ENCODE measurements around the gene CHAC2.
"Not testable (repeated sequence)": the region's sequence is repeated elsewhere in the genome, so short reads cannot be mapped to it uniquely, and the experiment has no call there.

The CHAC2 gene

DNA sequence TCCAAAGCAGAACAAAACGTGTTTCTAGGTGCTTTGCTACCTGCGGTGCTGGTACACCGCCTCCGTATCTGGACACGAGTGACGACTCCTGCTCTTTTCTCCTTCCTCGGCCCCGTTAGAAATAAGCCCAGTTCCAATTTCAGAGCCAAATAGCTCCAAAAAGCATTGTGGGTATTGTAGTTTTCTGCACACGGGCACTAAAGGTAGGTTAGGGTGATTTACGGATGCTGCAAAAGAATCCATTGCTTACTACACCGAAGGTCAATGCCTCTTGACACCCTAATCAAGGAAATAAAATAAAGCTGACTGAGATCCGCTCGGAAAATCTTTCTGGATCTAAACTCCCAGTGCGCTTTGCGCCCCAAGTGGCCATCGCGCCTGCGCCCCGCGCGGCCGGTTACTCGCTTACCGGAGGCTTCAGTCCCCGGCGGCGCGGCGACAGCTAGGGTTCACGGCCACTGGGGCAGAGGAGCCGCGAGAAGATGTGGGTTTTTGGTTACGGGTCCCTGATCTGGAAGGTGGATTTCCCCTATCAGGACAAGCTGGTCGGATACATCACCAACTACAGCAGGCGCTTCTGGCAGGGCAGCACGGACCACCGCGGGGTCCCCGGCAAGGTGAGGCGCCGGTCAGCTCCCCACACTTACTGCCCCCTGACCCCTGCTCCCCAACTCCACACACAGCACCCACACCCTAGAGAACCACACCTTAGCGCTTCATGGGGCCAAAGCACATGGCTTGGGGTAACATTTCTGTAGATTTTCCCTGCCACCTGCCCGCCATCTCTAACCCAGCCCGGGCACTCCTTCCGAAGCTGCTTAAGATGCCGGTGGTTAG is at the start of gene CHAC2:
Gene CHAC2 (plus strand): TSS at position 400 of the 837 bp plus-strand sequence. CDS start 83 bp downstream, at position 483.
- peak; percentile 80 for TF ChIP-seq POLR2A (IDR thresholded peaks at IDR 0.05; ENCODE audit: low read depth, low read length)
- FAIRE-seq (peak; percentile 96), DNase-seq (ENCODE audit: insufficient read length, low spot score) (peak; percentile 69)

DNA sequence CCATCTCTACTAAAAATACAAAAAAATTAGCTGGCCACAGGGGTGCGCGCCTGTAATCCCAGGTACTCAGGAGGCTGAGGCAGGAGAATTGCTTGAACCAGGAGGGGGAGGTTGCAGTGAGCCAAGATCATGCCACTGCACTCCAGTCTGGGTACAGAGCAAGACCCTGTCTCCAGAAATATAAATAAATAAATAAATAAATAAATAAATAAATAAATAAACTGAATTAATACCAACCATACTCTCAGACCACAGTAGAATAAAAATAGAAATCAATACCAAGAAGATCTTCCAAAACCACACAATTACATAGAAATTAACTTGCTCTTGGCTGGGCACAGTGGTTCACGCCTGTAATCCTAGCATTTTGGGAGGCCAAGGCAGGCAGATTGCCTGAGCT is 46.7 kb upstream of the CHAC2 start:
- DNase-seq (ENCODE audit: insufficient read length, low spot score); FAIRE-seq: not testable (repeated sequence)

DNA sequence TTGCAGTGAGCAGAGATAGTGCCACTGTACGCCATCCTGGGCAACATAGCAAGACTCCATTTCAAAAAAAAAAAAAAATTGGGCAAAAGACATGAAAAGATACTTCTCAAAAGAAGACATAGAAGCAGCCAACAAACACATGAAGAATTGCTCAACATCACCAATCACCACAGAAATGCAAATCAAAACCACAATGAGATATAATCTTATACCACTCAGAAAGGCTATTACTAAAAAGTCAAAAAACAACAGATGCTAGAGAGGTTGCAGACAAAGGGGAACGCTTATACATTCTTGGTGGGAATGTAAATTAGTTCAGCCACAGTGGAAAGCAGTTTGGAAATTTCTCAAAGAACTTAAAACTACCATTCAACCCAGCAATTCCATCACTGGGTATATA is 43.1 kb upstream of the CHAC2 start:
- FAIRE-seq (no peak), DNase-seq (ENCODE audit: insufficient read length, low spot score) (no peak)
- no peak for TF ChIP-seq POLR2A (IDR thresholded peaks at IDR 0.05; ENCODE audit: low read depth, low read length)

DNA sequence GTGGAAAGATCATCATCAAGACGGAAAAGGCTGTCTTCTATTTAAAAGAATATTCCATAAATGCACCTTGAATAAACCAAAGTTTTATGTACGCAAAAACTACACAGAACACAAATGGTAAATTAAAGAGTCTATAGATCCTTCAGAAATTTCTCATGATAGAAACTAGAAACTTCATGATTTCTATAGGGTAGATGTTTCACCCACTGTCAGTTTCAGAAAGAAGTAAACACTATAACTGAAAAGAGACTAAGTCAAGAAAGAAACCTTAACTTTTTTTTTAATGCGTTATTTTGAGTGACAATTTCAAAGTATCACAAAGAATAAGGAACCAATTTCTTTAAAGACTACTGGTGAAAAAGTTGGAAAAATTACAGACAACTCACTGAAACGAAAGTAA is 41.9 kb upstream of the CHAC2 start:
- no peak for TF ChIP-seq POLR2A (IDR thresholded peaks at IDR 0.05; ENCODE audit: low read depth, low read length)
- FAIRE-seq (no peak), DNase-seq (ENCODE audit: insufficient read length, low spot score) (no peak)

DNA sequence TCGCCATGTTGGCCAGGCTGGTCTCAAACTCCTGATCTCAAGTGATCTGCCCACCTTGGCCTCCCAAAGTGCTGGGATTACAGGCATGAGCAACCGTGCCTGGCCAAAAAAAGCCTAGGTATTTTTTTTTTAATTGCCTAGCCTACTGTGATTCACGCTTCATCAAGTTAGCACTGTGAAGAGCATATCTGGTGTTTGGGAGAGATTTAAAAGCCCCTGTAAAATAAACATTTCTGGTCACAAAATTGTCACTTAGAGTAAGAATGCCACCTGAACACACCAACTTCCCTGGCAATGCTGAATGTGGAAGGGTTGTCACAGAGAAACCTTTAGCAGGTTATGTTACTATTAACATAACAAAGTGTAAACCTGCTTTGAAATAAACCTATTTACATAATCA is 39.7 kb upstream of the CHAC2 start:
- TF ChIP-seq POLR2A (IDR thresholded peaks at IDR 0.05; ENCODE audit: low read depth, low read length) = no peak
- DNase-seq (ENCODE audit: insufficient read length, low spot score) (no peak), FAIRE-seq (no peak)

DNA sequence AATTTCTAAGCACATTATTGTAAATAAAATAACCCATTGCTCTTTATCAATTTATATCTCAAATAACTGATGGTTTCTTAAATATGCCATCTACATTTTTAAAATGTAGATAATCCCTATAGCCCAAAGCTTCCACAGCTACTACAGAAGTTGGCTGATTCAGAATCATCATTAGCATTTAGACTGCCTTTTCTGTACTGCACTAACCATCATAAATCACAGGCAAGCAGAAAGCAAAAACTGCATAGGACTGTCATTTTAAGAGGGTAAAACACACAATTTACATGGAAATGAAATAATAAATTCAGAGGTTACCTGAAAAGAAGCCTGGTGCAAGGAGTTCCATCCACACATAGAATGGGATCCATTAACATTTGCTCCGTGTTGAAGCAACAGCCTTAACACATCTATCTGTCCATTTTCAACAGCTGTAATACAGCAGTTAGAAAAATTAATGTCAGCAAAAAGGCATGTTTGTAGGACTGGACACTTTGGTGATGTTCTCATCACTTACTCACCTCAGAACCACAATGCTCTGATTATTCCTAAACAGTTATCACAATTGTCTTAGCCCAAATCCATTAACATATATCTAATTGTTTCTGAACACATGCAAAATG is 38.4 kb upstream of the CHAC2 start:
- FAIRE-seq (peak; percentile 68), DNase-seq (ENCODE audit: insufficient read length, low spot score) (no peak)
- no peak for TF ChIP-seq POLR2A (IDR thresholded peaks at IDR 0.05; ENCODE audit: low read depth, low read length)

DNA sequence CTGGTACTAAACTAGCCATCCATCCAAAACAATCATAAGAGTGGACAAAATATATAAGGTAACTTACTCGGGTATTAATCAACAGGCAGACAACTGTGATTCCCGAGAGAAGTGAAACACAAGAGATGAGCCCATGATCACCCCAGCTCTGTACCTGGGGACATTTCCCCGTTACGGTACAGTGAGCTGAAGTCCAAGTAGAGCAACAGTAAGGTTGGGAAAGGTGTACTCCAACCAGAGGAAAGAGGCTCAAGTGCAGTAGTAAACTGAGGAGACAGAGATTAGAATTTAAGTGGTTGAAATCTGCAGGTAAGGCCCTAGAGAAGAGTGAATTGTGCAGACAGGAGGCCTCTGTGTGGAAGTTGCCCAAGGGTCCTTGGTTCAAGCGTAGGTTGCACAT is 30.5 kb upstream of the CHAC2 start:
- TF ChIP-seq POLR2A (IDR thresholded peaks at IDR 0.05; ENCODE audit: low read depth, low read length) = no peak
- DNase-seq (ENCODE audit: insufficient read length, low spot score) (no peak), FAIRE-seq (no peak)

DNA sequence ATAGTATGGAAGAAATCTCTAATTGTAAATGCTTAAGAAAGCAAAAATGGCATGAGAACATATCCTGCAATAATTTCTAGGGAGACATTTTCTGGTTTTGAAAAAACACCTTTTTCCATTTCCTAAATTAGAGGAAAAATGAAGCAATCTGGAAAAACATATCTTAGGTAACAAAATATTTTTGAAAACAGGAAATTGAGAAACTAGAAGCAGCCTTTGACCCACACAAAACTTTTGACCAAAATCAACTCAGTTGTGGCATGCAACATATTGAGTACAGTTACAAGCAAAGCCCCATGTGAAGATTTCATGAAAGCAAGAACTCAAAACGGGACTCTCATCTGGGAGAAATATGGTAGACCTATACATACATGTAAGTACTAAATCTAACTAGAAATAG is 28.6 kb upstream of the CHAC2 start:
- DNase-seq (ENCODE audit: insufficient read length, low spot score) = no peak
- FAIRE-seq = no peak
- no peak for TF ChIP-seq POLR2A (IDR thresholded peaks at IDR 0.05; ENCODE audit: low read depth, low read length)

DNA sequence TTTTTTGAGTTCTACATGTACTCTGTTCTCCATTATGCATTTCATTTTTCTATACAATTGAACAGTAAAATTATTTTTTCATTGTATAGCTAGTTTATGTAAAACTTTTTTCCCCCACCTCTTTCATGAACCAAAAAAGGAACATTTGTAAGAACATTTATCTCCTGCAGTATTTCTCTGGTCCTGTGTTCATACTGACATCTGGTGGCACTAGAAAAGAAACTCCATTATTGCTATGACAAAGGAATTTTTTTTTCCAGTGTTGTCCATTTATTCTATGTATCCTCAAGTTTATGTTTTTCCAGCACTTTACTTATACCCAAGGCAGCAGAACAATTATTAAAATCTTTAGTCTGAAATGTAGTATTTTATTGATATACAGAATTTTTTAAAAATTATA is 27.4 kb upstream of the CHAC2 start:
- no peak for DNase-seq (ENCODE audit: insufficient read length, low spot score)
- FAIRE-seq = peak; percentile 23
- TF ChIP-seq POLR2A (IDR thresholded peaks at IDR 0.05; ENCODE audit: low read depth, low read length) = no peak

DNA sequence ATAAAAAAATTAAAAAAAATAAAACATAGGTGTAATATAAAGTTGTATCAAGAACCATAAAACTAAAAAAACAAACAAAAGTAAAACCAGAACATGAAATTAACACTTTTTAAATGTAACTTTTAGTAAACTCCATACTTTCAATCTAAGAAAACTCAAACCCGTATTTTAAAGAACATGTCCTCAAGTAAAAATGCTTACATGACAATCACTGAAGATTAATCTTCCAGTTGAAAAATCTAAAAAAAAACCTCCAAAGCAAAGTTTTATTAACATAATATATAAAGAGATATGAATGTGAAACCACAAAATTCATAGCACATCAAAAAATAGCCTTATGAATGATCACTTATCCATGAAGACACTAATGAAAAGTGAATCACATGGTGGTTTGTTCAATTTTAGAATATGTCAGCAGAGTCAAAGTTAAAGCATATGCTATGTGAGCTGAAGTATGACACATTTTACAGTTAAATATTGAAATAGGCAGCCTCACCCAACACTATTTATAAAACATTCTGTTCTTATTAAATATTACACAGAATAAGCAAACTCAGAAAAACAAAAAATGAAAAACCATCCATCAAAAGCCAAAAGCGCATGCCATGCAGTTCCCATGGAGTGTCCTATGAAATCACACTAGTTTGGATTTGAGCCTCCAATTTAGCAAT is 23.1 kb upstream of the CHAC2 start:
- FAIRE-seq = no peak
- DNase-seq (ENCODE audit: insufficient read length, low spot score) = no peak
- TF ChIP-seq POLR2A (IDR thresholded peaks at IDR 0.05; ENCODE audit: low read depth, low read length) = no peak

DNA sequence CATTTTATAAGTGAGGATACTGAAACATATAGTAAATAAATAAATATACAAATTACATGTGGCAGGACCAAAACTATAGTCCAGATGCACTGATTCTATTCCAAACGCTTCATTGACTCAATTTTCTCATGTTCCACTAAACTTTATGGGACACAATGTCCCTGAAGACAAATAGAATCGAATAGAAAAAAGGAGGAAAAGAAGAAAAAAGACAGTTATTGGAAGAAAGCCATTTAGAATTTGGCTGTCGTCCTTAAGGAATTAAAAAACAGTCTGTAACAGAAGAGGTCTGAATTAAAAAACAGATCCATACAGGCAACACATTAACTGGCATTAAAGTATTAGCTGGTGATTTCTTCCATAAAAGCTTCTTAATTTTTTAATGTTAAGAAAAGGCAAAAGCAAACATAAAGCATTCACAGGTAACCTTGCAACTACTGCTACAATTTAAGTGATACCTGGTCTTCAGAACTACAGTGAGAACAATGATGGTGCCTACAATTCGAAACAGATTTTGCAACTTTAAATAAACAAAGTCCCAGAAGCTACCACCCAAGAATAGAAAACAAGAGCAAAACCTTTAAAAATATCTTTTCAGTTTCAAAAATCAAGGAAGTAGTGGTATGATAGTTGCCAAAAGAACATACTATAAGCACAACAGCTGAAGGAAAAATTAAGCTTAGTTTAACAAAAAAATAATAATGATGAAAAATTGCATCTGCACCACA is 17.4 kb upstream of the CHAC2 start:
- DNase-seq (ENCODE audit: insufficient read length, low spot score) (no peak), FAIRE-seq (no peak)
- no peak for TF ChIP-seq POLR2A (IDR thresholded peaks at IDR 0.05; ENCODE audit: low read depth, low read length)

DNA sequence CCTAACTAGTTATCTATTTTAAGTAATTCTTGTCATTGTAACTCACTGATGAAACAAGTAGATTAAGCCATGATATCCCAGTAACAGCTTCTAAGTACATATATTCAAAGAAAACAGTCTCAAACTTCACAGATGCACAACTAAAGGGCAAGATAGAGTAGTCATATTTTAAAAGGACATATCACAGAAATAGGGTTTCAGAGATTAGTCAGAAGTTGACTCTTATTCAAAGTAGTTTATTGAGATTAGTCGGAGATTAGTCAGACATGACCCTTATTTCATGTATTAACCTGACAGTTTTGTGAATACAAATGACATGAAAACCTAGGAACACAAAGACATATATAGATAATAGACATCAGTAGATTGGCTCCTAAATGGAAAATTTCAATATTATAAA is 15.9 kb upstream of the CHAC2 start:
- FAIRE-seq = peak; percentile 92
- DNase-seq (ENCODE audit: insufficient read length, low spot score) = peak; percentile 9

DNA sequence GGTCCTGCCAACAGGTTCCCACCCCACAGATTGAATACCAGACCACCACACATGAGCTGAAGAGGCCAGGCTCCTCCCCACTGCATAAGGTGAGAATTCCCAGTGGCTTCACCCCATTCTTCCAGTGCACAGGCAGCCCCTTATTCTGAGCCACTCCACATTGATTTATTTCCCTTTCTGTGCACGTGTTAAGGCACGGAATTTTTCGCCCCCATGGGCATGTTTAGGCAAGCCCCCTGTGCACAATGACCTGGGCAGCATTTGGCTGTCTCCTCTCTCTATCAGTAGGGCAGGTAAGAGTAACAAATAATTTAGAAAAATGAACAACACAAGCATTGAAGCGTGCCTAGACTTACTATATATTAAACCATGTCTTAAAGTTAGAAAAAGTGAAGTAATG is 15.2 kb upstream of the CHAC2 start:
- no peak for DNase-seq (ENCODE audit: insufficient read length, low spot score)
- no peak for TF ChIP-seq POLR2A (IDR thresholded peaks at IDR 0.05; ENCODE audit: low read depth, low read length)
- FAIRE-seq = peak; percentile 23

More for the DNA sequence above, 15.9 kb upstream of the CHAC2 start:
- TF ChIP-seq POLR2A (IDR thresholded peaks at IDR 0.05; ENCODE audit: low read depth, low read length) = no peak

DNA sequence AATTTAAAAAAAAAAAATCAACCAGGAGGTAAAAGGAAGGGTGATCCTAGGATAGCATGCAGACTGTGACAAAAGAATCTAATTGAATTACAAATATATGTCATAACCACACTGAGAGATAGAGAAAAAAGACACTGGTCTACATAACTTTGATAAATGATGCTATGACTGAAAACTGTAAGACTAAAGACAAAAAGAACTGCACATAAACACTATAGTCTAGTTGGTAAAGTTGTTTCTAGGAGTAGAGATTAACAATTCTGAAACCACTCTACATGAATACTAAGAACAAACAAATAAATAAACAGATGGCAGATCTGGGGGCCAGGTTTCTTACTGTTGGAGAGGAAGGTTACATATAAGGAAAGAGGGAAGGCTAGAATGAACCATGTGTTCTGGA is 14.6 kb upstream of the CHAC2 start:
- FAIRE-seq (no peak), DNase-seq (ENCODE audit: insufficient read length, low spot score) (no peak)
- TF ChIP-seq POLR2A (IDR thresholded peaks at IDR 0.05; ENCODE audit: low read depth, low read length) = no peak
